Breast epithelium (tissue), 3 donors: ENCODE data around the gene EFNA5.

Source experiments
- POLR2A ChIP-seq: fragments of 450-650 bp; IDR thresholded peaks from one replicate; pipeline ENCODE4 v1.6.1; 2016; ENCODE audit warnings: antibody characterized with exemption, mild to moderate bottlenecking, moderate library complexity
- POLR2AphosphoS5 ChIP-seq, 3 donors: sonication (generic); formaldehyde crosslinking; IDR thresholded peaks; one replicate each; pipeline ENCODE4 v1.6.1; 2017; ENCODE audit warnings: antibody characterized with exemption in 3 of 3
- TF ChIP-seq, protein P1 (sequence below), 3 donors: fragments of 450-650 bp; IDR thresholded peaks; one replicate each; pipeline ENCODE4 v1.5.1; 2016 to 2017; ENCODE audit warnings: antibody characterized with exemption in 3 of 3, mild to moderate bottlenecking in 3 of 3, moderate library complexity in 3 of 3

GRCh38 chr5:107542831-107543231 lies 127.9 kb downstream of the EFNA5 start:
- TF ChIP-seq POLR2AphosphoS5 (IDR thresholded peaks at IDR 0.05) (peak; percentile 72 to 89 (median 79)), POLR2A (no peak)
- TF ChIP-seq, protein P1, sequence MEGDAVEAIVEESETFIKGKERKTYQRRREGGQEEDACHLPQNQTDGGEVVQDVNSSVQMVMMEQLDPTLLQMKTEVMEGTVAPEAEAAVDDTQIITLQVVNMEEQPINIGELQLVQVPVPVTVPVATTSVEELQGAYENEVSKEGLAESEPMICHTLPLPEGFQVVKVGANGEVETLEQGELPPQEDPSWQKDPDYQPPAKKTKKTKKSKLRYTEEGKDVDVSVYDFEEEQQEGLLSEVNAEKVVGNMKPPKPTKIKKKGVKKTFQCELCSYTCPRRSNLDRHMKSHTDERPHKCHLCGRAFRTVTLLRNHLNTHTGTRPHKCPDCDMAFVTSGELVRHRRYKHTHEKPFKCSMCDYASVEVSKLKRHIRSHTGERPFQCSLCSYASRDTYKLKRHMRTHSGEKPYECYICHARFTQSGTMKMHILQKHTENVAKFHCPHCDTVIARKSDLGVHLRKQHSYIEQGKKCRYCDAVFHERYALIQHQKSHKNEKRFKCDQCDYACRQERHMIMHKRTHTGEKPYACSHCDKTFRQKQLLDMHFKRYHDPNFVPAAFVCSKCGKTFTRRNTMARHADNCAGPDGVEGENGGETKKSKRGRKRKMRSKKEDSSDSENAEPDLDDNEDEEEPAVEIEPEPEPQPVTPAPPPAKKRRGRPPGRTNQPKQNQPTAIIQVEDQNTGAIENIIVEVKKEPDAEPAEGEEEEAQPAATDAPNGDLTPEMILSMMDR (IDR thresholded peaks at IDR 0.05), result no peak
